KOPT-K1 (cell line): Measurements from ENCODE around the gene PDPK1.

Experiments used
- H3K27ac ChIP-seq: fragments of 200-600 bp; sonication (generic); 2 replicates; pipeline ENCODE4 v1.5.1; 2016; ENCODE audit warnings: antibody characterized with exemption, mild to moderate bottlenecking, low read depth, low read length; ENCODE audit not compliant: poor library complexity, severe bottlenecking
- H3K36me3 ChIP-seq: fragments of 200-600 bp; sonication (generic); 2 replicates; pipeline ENCODE4 v1.5.1; 2017; ENCODE audit warnings: antibody characterized with exemption, mild to moderate bottlenecking, low read length, moderate library complexity; ENCODE audit not compliant: insufficient read depth
- H3K9me3 ChIP-seq: fragments of 200-600 bp; sonication (generic); 2 replicates; pipeline ENCODE4 v1.5.1; 2017; ENCODE audit warnings: antibody characterized with exemption, low read length, mild to moderate bottlenecking; ENCODE audit not compliant: insufficient read depth, poor library complexity, severe bottlenecking

The PDPK1 gene

GRCh38 chr16:2514333-2515179, 23.3 kb upstream of the PDPK1 start:
- Histone ChIP-seq H3K36me3 (peaks cover 16% of the 10 kb centered on the region), H3K27ac (peak overlapping the region; percentile 98), H3K9me3 (no peaks in the 10 kb centered on the region)

DNA sequence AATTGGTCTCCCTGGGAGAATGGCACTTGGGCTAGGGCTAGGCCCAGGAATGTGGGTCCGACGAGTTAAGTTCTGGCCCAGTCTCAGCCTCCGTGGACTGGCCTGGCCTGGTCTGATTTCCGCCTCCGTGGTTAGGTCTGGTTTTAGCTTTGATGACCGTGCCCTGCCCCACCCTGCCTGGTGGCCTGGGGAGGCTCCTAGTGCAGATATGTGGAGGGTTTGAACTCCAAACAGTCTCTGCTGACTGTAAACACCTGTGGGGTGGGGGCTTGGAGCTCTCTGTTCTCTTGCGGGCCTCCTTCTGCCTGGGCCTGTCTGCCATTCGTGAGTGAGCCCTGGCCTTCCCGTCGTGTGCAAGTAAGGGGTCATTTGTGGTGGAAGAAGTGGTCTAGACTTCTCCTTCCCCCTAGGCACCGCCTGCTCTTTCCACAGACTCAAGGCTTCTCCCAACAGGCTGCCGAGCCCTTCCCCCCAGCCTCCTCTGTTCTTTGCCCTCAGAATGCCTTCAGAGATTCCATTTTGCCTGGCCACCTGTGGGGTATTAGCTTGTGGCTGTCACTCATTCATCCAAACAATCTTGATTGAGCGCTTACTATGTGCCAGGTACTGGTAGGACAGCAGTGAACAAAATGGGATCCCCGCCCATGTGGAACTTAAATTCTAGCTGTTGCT, 22.5 kb upstream of the PDPK1 start:
- no peaks in the 10 kb centered on the region for H3K9me3 ChIP-seq
- H3K36me3 ChIP-seq: peaks cover 16% of the 10 kb centered on the region
- peak overlapping the region; percentile 98 for H3K27ac ChIP-seq

GRCh38 chr16:2516391-2517240, 21.2 kb upstream of the PDPK1 start:
- Histone ChIP-seq H3K36me3 (peaks cover 16% of the 10 kb centered on the region), H3K27ac (no peak overlapping the region)

GRCh38 chr16:2517954-2518605, 19.7 kb upstream of the PDPK1 start:
- H3K36me3 ChIP-seq: peaks cover 28% of the 10 kb centered on the region
- H3K27ac ChIP-seq: no peak overlapping the region
- H3K9me3 ChIP-seq: no peaks in the 10 kb centered on the region

More at GRCh38 chr16:2516391-2517240, 21.2 kb upstream of the PDPK1 start:
- no peaks in the 10 kb centered on the region for H3K9me3 ChIP-seq

DNA sequence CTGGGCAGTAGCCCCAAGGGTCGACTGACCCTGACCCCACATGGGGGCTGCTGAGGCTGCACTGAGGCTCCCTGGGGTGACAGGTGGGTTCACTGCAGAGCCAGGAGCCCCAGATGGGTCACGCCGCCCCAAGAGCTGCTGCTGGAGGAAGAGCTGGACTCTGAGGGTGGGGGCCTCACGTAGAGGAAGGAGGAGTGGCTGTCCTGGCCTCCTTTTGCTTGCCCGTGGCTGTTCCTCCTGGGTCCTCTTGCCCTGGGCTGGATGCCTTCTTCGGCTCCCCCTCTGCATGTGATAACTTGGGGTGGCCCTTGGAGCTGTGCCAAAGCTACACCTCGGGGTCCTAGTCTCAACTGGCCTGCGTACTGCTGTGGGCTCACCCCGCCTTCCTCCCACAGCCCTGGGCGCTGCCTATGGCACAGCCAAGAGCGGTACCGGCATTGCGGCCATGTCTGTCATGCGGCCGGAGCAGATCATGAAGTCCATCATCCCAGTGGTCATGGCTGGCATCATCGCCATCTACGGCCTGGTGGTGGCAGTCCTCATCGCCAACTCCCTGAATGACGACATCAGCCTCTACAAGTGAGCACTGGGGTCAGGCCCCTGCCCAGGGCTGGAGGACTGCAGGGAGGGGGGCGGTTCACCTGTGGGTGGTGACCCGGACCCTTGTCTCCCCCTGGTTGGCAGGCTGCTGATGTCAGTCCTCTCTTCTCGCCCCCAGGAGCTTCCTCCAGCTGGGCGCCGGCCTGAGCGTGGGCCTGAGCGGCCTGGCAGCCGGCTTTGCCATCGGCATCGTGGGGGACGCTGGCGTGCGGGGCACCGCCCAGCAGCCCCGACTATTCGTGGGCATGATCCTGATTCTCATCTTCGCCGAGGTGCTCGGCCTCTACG, 18.8 kb upstream of the PDPK1 start:
- Histone ChIP-seq H3K27ac (no peak overlapping the region), H3K9me3 (no peaks in the 10 kb centered on the region), H3K36me3 (peaks cover 38% of the 10 kb centered on the region)

DNA sequence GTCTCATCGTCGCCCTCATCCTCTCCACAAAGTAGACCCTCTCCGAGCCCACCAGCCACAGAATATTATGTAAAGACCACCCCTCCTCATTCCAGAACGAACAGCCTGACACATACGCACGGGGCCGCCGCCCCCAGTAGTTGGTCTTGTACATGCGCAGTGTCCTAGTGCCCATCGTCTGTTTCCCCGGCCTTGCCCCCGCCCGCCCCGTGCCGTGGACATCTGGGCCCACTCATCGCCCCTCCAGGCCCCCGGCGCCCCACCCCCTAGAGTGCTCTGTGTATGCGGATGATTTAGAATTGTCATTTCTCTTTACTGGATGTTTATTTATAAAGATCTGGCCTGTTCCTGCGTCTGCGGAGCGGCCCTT, 18.1 kb upstream of the PDPK1 start:
- no peaks in the 10 kb centered on the region for H3K9me3 ChIP-seq
- H3K27ac ChIP-seq: peak overlapping the region; percentile 25
- H3K36me3 ChIP-seq: peaks cover 44% of the 10 kb centered on the region

DNA sequence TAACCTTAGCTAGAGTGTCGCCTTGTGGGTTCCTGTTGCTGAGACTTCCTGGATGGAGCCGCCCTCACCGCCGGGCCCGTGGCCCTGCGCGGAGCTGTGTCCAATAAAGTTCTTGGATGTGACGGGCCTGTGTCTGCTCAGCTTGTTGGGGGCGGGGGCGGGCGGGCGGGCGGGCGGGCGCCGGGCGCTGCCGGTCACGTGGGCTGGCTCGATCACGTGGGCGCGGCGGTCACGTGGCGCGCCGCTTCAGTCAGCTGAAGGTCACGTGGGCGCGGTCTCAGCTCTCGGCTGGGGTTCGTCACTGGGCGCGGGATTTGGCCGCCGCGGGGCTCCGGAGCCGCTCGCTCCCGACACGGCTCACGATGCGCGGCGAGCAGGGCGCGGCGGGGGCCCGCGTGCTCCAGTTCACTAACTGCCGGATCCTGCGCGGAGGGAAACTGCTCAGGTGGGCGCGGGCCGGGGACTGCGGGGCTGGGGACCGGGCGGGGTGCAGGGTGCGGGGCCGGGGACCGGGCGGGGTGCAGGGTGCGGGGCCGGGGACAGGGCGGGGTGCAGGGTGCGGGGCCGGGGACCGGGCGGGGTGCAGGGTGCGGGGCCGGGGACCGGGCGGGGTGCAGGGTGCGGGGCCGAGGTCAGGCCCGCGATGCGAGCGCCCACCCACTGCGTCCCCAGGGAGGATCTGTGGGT, 17.6 kb upstream of the PDPK1 start, which contains the start of gene AMDHD2:
TSS of gene AMDHD2 (plus strand) at position 275 of the 687 bp plus-strand sequence. CDS start at position 363, 88 bp downstream.
- H3K27ac ChIP-seq: peak within 1 kb of the TSS; percentile 50
- no peaks in the 10 kb centered on the region for H3K9me3 ChIP-seq
- H3K36me3 ChIP-seq: peaks cover 49% of the 10 kb centered on the region

GRCh38 chr16:2520784-2521531, 16.9 kb upstream of the PDPK1 start:
- Histone ChIP-seq H3K9me3 (no peaks in the 10 kb centered on the region), H3K27ac (peak overlapping the region; percentile 50), H3K36me3 (peaks cover 48% of the 10 kb centered on the region)

- no peaks in the 10 kb centered on the region for H3K9me3 ChIP-seq
- no peak overlapping the region for H3K27ac ChIP-seq
- peaks cover 64% of the 10 kb centered on the region for H3K36me3 ChIP-seq
Observed at GRCh38 chr16:2523801-2524231, 14.0 kb upstream of the PDPK1 start.

GRCh38 chr16:2524339-2524938, 13.4 kb upstream of the PDPK1 start:
- H3K36me3 ChIP-seq: peaks cover 70% of the 10 kb centered on the region

DNA sequence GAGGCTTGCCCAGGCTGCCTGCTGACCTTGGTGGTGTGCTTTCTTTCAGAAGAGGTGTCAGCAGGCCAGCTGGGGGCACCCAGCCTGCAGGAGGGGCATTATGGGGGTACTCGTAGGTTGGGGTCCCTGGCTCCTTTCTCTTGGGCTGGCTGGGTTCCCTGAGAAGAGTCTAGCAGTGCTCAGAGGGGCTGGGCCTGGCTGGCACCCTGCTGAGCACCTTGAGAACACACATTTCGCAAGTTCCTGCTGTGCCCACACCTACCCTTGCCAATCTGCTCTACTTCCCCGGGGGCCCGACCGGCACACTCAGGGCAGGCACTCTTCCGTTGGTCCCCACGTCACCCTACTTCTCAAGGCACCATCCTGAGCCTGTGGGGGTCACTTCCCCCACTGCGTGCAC, 11.7 kb upstream of the PDPK1 start:
- H3K36me3 ChIP-seq: peaks cover 75% of the 10 kb centered on the region
- no peaks in the 10 kb centered on the region for H3K9me3 ChIP-seq
- no peak overlapping the region for H3K27ac ChIP-seq

More at GRCh38 chr16:2524339-2524938, 13.4 kb upstream of the PDPK1 start:
- no peaks in the 10 kb centered on the region for H3K9me3 ChIP-seq
- no peak overlapping the region for H3K27ac ChIP-seq

DNA sequence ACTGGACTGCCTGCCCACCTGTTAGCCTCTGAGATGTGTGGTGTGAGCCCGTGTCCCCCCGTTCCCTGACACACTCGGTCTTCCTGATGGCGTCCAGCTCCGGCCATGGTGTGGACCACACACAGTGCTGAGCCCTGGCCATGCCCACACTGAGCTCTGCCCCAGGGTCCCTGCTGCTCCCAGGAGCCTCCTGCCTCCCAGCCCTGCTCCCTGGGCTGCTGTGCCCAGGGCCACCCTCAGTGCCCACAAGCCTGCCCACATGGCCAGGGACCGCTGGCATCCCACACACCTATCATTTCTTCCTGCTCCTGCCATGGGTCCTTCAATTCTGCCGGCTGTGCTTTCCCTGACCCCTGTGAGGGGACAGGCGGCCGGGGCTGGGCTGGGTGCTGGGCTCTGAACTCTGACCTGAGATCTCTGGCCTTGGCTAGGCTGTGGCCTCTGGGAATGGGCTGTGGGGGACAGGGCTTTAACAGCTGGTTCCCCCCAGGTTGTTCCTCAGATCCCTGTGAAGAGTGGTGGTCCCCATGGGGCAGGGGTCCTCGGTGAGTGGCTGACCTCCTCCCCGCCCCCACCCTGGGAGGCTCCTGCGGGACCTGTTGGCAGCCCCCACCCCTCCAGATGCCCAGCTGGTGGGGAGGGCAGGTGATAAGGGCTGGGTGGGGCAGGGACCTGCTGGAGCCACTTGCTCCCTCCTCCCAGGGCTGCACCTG, 10.6 kb upstream of the PDPK1 start:
- Histone ChIP-seq H3K27ac (no peak overlapping the region), H3K9me3 (no peaks in the 10 kb centered on the region), H3K36me3 (peaks cover 69% of the 10 kb centered on the region)
